ENCODE measurements around the gene FHIP2A.
"Not testable (repeated sequence)": the region's sequence is repeated elsewhere in the genome, so short reads cannot be mapped to it uniquely, and the experiment has no call there.

- not testable (repeated sequence) for TF ChIP-seq ZNF274 (IDR thresholded peaks at IDR 0.05; ENCODE audit: low read depth, low read length); SUZ12 (IDR thresholded peaks at IDR 0.05; ENCODE audit: extremely low read depth, insufficient read depth, insufficient read length); YY1 (IDR thresholded peaks at IDR 0.05; ENCODE audit: insufficient read depth, insufficient read length)
Measured at GRCh38 chr10:114847517-114847916, 25.9 kb downstream of the FHIP2A start.

Data from NT2/D1 (cell line).